ENCODE measurements around the gene LUC7L2.

The LUC7L2 gene

GRCh38 chr7:139431010-139431409 is 71.3 kb downstream of the LUC7L2 start:
- in situ Hi-C loops (cut with HindIII; ENCODE audit: low sequenced_read_pairs) = no loop called here
- DNase-seq (ENCODE audit: low read depth, low spot score) = no peak
- no peak for TF ChIP-seq CTCF (IDR thresholded peaks at IDR 0.05; ENCODE audit: low read depth, low read length)
- H3K4me3 ChIP-seq (ENCODE audit: low read depth, low read length) = no peak overlapping the region

- no peak for DNase-seq (ENCODE audit: low read depth, low spot score)
- H3K4me3 ChIP-seq (ENCODE audit: low read depth, low read length) = no peak overlapping the region
- in situ Hi-C loops (cut with HindIII; ENCODE audit: low sequenced_read_pairs) = no loop called here
- no peak for TF ChIP-seq CTCF (IDR thresholded peaks at IDR 0.05; ENCODE audit: low read depth, low read length)
These were observed 71.8 kb downstream of the LUC7L2 start for GRCh38 chr7:139431459-139431858.

- TF ChIP-seq CTCF (IDR thresholded peaks at IDR 0.05; ENCODE audit: low read depth, low read length) = no peak
- in situ Hi-C loops (cut with HindIII; ENCODE audit: low sequenced_read_pairs) = no loop called here
- DNase-seq (ENCODE audit: low read depth, low spot score) = no peak
- H3K4me3 ChIP-seq (ENCODE audit: low read depth, low read length) = no peak overlapping the region
These were observed 77.1 kb downstream of the LUC7L2 start for GRCh38 chr7:139436806-139437205.

GRCh38 chr7:139439375-139439774 is 79.7 kb downstream of the LUC7L2 start:
- in situ Hi-C loops (cut with HindIII; ENCODE audit: low sequenced_read_pairs) = no loop called here
- no peak overlapping the region for H3K4me3 ChIP-seq (ENCODE audit: low read depth, low read length)
- no peak for TF ChIP-seq CTCF (IDR thresholded peaks at IDR 0.05; ENCODE audit: low read depth, low read length)
- DNase-seq (ENCODE audit: low read depth, low spot score) = no peak

- no peak for DNase-seq (ENCODE audit: low read depth, low spot score)
- in situ Hi-C loops (cut with HindIII; ENCODE audit: low sequenced_read_pairs) = no loop called here
- H3K4me3 ChIP-seq (ENCODE audit: low read depth, low read length) = no peak overlapping the region
- TF ChIP-seq CTCF (IDR thresholded peaks at IDR 0.05; ENCODE audit: low read depth, low read length) = no peak
These were observed 82.3 kb downstream of the LUC7L2 start for GRCh38 chr7:139441961-139442360.

GRCh38 chr7:139446051-139446890 is 86.6 kb downstream of the LUC7L2 start:
- DNase-seq (ENCODE audit: low read depth, low spot score) = no peak
- in situ Hi-C loops (cut with HindIII; ENCODE audit: low sequenced_read_pairs) = no loop called here

More at GRCh38 chr7:139446051-139446890, 86.6 kb downstream of the LUC7L2 start:
- H3K4me3 ChIP-seq (ENCODE audit: low read depth, low read length) = no peak overlapping the region
- TF ChIP-seq CTCF (IDR thresholded peaks at IDR 0.05; ENCODE audit: low read depth, low read length) = no peak
